HG03060 (cell line): Measurements from ENCODE around the gene PGAP2.
A peak's percentile ranks its signal among the peaks of the same experiment; 100 is the strongest.
"Not testable (repeated sequence)": the region's sequence is repeated elsewhere in the genome, so short reads cannot be mapped to it uniquely, and the experiment has no call there.

ENCODE experiments used
- ATAC-seq: cut with Tn5 transposase; IDR thresholded peaks from one replicate; pipeline ENCODE4 v1.9.1; 2021; ENCODE audit warnings: low read depth, moderate number of reproducible peaks; ENCODE audit not compliant: unreplicated experiment

The PGAP2 gene

GRCh38 chr11:3854977-3855807 lies 46.8 kb downstream of the PGAP2 start, which contains the start of gene STIM1:
Gene STIM1, plus strand, starts transcription at chr11:3855664. Its CDS starts 607 bp downstream, at chr11:3856271.
- peak; percentile 56 for ATAC-seq

GRCh38 chr11:3855808-3856491 lies 47.6 kb downstream of the PGAP2 start:
- ATAC-seq, result no peak

GRCh38 chr11:3856856-3857553 lies 48.6 kb downstream of the PGAP2 start:
- ATAC-seq, result no peak

- ATAC-seq, result no peak
Measured at GRCh38 chr11:3857628-3858027, 49.3 kb downstream of the PGAP2 start.

- no peak for ATAC-seq
Measured at GRCh38 chr11:3859373-3859881, 51.1 kb downstream of the PGAP2 start.

GRCh38 chr11:3860375-3860774 lies 52.0 kb downstream of the PGAP2 start:
- no peak for ATAC-seq

- not testable (repeated sequence) for ATAC-seq
Measured at GRCh38 chr11:3860898-3861393, 52.6 kb downstream of the PGAP2 start.

- ATAC-seq, result no peak
Measured at GRCh38 chr11:3861683-3862082, 53.3 kb downstream of the PGAP2 start.

GRCh38 chr11:3865388-3866193 lies 57.2 kb downstream of the PGAP2 start:
- ATAC-seq, result no peak

- ATAC-seq, result no peak
Measured at GRCh38 chr11:3866206-3866605, 57.8 kb downstream of the PGAP2 start.

GRCh38 chr11:3866836-3867208 lies 58.5 kb downstream of the PGAP2 start:
- no peak for ATAC-seq

GRCh38 chr11:3867209-3868091 lies 59.1 kb downstream of the PGAP2 start:
- peak; percentile 32 for ATAC-seq

- no peak for ATAC-seq
Measured at GRCh38 chr11:3873712-3874349, 65.5 kb downstream of the PGAP2 start.
